GM18868 (cell line): ENCODE measurements around the gene PKP3.
"Not testable (repeated sequence)": the region's sequence is repeated elsewhere in the genome, so short reads cannot be mapped to it uniquely, and the experiment has no call there.

Experiments used
- ATAC-seq: cut with Tn5 transposase; IDR thresholded peaks from one replicate; pipeline ENCODE4 v1.9.1; 2021; ENCODE audit warnings: mild to moderate bottlenecking, moderate library complexity; ENCODE audit not compliant: unreplicated experiment

The PKP3 gene

DNA sequence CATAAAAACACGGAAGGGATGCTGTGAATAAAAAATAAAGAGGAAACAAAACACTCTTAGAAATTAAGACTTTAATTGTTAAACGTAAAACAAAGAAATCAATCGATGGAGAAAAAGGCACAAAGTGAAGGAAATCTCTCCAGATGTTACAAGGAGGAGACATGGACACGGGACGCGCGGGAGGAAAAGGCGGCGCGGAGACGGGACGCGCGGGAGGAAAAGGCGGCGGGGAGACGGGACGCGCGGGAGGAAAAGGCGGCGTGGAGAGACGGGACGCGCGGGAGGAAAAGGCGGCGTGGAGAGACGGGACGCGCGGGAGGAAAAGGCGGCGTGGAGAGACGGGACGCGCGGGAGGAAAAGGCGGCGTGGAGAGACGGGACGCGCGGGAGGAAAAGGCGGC, 30.8 kb downstream of the PKP3 start:
- not testable (repeated sequence) for ATAC-seq

DNA sequence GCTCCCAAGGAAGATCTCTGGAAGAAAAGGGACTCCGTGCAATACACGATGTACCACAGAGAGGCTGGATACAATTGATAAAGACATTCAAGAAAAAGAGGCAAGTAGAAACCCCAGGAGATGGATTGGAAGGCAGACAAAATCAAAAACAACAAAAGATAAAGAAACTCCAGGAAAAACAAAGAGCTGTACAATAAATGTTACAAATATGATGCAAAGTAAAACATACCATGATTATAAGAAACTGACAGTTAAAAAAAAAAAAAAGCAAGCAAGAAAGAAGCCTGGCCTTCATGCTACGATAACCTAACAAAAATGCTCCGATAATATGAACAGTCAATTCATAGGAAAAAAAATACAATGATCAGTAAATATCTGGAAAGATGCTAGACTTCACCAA, 31.3 kb downstream of the PKP3 start:
- no peak for ATAC-seq

DNA sequence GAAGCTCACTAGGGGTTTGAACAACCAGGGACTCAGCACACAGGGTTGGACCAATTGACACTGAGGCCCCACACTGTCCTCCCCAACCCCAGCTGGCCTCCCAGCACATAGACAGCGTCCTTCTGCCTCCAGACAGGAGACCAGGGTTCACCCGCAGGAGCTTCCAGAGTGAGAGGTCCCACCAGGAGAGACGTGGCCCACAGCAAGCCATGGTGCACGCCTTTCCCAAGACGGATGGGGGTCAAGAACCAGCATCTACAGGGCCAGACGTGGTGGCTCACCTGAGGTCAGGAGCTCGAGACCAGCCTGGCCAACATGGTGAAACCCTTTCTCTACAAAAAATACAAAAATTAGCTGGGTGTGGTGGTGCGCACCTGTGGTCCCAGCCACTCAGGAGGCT, 32.8 kb downstream of the PKP3 start:
- no peak for ATAC-seq

DNA sequence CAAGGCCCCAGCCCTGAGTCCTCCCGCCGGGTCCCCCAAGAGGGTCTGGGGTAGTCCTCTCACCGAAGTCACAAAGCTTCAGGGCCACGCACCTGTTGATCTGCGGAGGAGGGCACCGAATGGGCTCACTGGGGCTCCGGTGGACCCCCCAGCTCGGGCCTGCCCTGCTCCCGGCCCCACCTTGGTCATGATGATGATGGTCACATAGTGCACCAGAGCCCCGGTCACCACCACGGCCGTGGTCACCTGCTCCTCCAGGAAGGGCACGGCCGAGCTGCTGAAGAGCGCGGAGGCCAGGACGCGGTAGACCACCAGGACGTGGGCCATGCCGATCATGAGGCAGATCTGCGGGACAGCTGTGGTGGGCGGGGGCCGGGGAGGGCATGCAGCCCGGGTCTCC, 34.3 kb downstream of the PKP3 start:
- ATAC-seq: no peak

DNA sequence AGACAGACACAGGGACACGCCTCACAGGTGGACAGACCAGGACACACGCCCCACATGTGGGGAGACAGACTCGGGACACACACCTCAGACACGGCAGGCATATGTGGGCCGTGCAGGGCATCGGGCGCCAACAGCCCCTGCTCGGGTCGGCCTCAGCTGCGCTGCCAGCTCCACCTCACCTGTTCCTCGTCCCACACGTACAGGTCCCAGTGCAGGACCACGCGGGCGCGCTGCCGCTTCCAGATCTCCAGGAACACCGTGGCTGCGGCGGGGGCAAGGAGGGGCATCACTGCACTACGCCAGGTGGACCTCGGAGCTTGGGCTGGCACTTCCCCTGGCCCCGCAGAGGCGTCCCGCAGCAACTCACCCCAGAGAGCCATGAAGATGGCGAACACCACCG, 35.4 kb downstream of the PKP3 start:
- ATAC-seq: no peak

DNA sequence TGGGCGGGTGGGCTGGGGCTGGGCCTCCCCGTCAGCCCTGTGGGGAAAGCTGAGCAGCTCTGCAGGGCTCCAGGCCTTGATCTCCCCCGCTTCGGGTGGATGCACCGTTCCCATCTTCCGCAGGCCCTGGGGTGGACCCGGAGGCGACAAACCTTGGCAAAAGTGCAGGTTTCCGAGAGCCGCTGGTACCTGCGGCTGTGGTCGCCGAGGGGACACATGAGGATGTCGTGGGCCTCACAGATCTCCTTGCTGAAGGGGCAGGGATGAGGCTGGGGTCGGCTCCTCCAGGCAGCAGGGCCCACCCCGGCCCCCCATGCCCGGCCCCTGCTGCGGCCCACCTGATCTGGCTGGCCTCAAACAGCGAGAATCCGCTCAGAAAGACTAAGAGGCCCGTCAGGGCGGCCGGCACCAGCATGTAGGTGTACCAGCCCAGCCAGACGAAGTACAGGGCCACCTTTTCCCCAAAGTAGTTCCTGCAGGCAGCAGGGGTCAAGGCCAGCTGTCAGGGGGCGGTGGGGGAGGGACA, 36.0 kb downstream of the PKP3 start:
- ATAC-seq: no peak

DNA sequence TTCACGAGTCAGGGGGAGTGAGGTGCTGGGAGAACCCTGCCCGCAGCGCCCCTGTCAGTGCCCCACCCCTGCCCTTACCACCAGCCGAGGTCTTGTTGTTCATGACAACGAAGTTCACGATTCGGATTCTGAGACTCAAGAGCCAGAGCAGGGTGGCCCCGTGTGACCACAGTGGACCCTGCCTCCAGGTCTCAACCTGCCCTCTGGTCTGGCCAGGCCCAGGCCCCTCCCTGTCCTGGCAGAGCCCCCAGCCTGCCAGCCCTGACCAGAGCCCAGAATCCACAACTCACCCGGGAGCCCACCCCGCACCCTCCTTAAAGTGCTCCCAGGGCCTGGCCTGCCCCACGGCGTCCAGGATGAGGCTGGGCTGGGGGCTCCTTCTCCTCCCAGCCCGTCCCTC, 37.9 kb downstream of the PKP3 start:
- no peak for ATAC-seq

DNA sequence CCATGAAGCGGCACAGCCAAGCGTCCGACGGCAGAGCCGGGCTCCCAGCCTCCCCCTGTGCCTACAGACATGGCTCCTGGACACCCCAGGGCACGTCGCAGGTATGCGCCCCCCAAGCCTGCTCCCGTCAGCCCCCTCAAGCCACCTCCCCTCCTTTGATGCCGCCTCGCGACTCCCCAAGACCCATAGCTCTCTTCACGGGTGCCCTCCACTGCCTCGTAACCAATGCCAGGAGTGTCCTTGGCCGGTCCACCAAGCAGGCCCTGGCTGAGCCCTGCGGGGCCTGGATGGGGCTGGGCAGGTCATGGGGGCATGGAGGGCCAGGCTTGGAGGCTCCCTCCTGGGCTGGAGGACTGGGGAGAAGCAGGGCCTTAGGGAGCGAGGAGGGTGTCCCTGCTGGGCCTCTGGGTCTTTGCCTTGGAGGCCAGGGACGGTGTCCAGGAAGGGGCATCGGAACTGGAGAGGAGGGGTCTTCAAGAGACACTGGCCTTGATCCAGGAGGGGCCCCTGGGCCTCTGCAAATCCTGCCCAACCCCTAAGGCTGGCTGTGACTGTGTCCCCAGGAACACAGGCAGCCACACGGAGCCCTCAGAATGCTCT, 38.6 kb downstream of the PKP3 start:
- ATAC-seq: no peak

DNA sequence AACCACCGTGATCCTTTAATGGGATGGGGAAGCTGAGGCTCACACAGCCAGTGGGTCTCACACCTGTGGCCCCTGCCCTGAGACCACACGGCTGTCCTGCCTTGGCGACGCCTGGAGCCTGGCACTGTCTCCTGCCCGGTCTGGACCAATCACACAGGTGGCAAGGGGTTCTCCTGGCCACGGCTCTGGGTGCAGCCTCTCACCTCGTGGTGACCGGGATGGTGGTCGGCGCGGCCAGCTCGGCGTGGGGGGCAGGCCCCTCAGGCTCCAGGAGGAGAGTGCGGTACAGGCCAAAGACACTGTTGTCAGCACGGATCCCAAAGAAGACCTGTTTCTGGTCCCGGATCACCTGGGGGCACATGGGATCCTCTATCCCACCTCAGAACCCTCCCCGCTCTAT, 39.1 kb downstream of the PKP3 start:
- no peak for ATAC-seq

DNA sequence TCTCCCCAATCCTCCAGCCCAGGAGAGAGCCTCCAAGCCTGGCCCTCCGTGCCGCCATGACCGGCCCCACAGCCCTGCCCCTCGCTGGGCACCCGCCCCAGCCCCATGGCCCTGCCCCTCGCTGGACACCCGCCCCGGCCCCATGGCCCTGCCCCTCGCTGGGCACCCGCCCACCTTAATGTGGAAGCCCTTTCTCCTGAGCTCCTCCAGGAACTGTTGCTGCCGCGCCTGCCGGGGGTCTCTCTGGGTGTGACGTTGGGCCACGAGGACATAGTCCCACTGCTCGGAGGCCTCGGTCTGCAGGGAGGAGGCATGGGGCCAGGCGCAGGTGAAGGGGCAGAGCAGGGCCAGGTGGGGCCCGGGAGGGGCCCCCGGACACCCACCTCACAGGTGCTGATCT, 39.6 kb downstream of the PKP3 start:
- ATAC-seq: no peak

DNA sequence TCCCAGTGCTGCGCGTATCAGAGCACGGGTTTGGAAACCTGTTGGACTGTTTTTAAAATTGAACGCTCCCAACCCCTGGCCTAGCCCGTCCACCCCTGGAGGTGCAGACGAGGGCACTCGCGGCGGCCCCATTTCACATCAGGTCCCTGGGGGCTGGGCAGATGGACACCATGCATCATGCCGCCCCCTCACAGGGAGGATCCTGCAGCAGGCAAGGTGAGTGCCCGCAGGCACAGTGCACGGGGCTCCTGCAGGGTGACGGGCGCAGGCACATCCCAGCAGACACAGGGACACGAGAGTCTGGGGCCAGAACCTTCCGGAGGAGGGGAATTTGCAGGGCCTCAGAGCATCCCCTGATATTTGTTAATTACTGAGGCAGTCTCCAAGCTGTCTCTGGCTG, 40.5 kb downstream of the PKP3 start:
- no peak for ATAC-seq

DNA sequence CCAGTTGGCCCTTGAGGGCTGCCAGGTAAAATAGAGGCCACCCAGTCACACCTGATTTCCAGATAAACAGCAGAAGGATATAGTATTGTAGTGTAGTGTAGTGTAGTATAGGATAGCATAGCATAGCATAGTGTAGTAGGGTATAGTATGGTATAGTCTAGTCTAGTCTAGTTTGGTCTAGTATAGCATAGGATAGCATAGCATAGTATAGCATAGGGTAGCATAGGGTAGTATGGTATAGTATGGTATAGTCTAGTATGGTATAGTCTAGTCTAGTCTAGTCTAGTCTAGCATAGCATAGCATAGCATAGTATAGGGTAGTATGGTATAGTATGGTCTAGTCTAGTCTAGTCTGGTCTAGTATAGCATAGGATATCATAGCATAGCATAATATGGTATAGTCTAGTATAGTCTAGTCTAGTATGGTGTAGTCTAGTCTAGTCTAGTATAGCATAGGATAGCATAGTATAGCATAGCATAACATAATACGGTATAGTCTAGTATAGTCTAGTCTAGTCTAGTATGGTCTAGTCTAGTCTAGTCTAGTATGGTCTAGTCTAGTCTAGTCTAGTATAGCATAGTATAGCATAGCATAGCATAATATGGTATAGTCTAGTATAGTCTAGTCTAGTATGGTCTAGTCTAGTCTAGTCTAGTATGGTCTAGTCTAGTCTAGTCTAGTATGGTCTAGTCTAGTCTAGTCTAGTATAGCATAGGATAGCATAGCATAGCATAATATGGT, 41.2 kb downstream of the PKP3 start:
- ATAC-seq: not testable (repeated sequence)

DNA sequence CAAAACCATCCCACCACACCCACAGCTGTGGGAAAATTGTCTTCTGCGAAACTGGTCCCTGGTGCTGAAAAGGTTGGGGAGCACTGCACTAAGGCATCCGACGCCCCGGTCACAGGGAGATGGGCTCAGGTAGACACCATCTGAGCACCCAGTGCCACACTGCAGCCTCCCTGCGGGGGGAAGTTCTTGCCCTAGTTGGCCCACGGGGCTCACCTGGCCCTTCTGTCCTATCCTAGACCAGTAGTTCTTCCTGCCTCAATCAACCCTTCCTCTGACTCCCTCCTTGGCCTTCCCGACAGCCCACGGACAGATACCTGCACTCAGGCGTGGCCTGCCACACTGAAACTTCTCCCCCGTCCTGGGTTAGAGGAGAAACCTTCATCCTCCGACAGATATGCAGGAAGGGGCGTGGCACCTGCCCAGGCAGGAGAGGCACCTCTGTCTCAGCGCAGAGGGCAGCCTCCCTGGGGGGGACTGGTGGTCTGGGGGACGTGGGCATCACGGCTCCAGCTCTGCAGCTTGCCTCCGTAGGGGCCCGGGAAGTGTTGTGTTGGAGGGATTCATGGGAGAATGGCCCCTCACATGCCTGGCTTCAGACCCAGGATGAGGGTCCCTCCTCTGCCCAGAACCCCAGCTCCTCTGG, 43.3 kb downstream of the PKP3 start:
- ATAC-seq: no peak

DNA sequence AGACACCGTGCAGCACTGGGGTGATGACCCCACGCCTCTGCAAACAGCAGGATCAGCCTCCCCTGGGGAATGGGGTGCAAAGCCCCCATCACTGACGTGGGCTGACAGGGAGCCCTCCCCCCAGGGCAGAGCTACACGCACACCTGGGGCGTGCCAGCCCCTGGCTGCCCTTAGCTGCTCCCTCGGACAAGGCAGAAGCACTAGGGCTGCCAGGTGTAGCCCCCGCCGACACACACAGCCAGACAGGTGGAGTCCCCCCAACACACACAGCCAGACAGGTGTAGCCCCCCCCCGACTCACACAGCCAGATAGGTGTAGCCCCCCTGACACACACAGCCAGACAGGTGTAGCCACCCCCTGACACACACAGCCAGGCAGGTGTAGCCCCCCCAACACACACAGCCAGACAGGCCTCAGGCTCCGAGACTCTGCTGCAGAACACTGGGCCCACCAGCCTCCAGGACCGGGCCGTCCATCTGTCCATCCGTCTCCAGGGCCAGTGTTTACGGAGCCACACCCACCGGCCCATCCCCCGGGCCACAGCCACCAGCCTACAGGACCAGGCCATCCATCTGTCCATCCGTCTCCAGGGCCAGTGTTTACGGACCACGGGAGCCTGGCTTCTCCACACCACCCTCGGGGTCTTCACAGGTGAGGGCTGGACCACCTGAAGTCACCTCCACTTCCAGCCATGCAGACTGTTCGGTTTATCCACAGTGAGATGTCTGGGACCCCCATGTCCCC, 44.3 kb downstream of the PKP3 start:
- no peak for ATAC-seq

DNA sequence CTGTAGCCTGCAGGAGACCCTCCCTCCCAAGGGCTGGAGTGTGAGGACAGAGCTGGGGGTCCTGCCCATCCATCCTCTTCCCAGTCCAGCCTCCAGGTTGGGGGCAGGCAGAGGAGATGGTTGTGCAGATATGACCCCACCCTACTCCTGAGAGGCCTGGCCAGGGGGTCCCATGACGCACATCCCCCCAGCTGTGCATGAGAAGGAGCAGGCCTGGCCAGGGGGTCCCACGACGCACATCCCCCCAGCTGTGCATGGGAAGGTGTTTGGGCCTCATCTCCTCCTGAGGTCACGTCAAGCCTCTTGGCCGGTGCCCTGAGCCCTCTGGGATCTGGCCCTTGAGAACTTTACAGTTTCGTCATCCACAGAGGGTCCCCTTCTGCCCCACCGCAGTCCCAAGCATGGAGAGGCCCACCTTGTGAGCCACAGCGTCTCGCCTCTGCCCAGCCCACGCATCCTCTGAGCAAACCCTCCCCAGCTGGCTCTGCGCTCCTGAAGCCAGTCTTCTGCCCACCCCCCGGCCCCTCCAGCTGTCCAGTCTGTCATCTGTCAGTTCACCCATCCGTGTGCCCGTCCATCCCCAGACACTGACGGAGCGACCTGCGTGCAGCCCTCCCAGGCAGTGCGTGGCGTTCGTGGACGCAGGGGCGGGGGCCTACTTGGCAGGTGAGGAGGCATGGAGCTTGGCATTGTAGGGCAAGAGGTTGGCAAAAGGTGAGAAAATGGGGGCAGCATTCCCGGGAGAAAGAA, 45.5 kb downstream of the PKP3 start:
- ATAC-seq: no peak

DNA sequence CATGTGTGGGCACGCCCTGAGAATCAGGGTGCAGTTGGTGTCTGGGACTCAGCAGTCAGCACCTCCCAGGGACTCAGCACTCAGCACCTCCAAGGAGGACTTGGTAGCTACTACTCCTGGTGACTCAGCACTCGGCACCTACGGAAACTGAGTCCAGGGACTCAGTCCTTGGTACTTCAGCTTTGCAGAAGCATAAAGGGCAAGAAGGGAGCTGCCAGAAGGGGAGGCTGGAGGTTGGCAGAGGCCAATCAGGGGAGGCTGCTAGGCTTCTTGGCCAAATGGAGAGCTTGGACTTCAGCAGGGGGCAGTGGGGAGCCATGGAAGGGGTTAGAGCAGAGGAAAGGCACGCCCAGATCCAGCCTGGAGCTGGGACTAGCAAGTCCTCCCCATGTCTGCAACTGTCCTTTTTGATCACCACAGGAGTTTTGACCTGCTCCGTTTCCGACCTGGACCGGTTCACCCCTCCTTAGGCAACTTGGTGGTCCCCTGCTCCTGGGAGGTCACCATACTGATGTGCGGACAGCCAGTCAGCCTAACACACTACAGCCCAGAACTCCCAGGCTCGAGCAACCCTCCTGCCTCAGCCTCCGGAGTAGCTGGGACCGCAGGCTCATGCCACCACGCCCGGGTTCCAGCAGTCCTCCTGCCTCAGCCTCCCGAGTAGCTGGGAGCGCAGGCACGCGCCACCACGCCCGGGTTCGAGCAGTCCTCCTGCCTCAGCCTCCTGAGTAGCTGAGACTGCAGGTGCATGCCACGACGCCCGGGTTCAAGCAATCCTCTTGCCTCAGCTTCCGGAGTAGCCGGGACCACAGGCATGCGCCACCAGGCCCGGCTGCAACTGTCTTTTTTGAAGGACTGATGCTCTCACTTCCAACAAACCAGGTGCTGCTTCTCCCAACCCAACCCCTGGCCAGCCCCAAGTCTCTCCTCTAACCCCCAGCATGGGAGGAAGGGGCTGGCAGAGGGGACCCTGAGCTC, 46.3 kb downstream of the PKP3 start:
- ATAC-seq: no peak

DNA sequence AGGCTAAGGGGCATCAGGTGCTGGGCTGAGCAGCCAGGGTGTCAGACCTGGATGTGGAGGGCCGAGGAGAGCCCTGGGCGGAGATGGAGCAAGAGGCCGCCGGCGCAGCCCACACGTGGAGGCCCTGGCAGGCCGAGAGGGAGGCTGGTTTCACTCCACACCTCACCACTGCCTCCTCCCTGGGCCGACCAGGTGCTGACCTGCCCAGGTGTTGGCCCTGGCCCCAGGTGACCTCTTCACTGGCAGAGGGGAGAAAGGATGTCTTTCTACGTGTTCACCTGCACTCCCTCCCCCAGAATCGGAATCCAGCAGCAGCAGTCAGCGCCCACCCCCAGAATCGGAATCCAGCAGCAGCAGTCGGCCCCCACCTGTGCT, 47.0 kb downstream of the PKP3 start:
- ATAC-seq: no peak

DNA sequence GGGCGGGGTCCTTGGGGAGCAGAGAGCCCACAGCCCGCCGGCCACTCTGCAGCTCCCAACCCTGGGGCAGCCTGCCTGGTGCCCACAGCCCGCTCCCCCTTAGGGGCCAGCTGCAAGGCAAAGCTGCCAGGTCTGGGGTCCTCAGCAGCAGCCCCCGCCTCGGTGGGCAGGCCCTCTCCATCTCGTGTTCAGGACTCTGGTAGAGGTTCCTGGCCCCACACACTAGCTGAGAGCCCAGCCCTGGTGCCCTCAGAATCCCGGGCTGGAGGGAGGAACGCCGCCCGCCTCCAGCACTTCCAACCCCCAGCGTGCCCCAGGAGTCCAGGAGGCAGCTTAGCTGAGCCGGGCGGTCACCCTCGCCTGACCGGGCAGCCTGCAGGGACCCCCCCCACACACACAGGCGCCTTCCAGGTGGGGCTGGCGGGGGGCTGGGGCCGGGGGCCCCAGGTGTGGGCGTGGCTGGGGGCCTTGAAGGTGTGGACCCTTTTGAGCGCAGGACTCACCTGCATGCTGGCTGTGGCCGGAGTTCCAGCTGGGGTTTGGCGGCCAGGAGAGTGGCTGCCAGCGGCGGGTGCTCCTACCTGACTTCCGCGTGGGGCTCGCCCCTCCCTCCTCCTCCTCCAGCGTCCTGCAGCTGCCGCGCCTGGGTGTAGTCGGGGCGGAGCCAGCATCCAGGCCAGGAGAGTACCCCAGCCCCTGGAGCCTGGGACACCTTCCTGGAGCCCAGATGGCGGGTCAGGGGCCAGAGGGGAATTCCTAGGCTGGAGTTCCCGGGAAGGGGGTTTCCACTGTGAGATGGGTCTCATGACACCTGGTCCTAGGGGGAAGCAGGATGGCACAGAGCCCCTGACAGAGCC, 47.6 kb downstream of the PKP3 start, which contains the start of gene ANO9:
ANO9 (minus strand) TSS at position 594 of the 857 bp plus-strand sequence; CDS start at position 509, 85 bp downstream.
- peak; percentile 76 for ATAC-seq
